ENCODE results near the gene TNFSF9.
"Not testable (repeated sequence)": the region's sequence is repeated elsewhere in the genome, so short reads cannot be mapped to it uniquely, and the experiment has no call there.

TNFSF9 gene

DNA sequence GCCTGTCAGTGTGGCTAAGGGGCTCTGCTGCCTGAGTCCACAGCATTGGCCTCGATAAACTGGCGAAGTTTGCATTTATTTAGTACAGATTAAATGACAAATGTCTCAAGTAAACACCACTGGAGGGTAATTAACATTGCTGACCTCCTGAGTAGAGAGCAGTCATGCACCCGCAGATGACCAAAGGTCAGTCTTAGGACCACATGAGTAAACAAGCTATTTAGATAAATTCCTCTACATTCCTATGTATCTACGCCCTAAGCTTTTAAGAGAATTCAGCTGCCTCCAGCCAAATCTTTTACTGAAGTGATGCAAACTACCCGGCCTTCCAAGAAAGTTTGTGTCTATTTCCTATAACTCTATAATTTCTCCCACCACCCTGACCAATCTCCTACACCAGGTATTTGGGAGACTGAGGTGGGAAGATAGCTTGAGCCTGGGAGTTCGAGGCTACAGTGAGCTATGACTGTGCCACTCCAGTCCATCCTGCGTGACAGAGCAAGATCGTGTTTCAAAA lies 37.2 kb downstream of the TNFSF9 start:
- FAIRE-seq (no peak), DNase-seq (ENCODE audit: insufficient read length, low spot score) (no peak)

- FAIRE-seq (no peak), DNase-seq (ENCODE audit: insufficient read length, low spot score) (no peak)
These were observed 38.0 kb downstream of the TNFSF9 start for GRCh38 chr19:6568816-6569215.

- FAIRE-seq (no peak), DNase-seq (ENCODE audit: insufficient read length, low spot score) (no peak)
These were observed 39.9 kb downstream of the TNFSF9 start for GRCh38 chr19:6570764-6571163.

DNA sequence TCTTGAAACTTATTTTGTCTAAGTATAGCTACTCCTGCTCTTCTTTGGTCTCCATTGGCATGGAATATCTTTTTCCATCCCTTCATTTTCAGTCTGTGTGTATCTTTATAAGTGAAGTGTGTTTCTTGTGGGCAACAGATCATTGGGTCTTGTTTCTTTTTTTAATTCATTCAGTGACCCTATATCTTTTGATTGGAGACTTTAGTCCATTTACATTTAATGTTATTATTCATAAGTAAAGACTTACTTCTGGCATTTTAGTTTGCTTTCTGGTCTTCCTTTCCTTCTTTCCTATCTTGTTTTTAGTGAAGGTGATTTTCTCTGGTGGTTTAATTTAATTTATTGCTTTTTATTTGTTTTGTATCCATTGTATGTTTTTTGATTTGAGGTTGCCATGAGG lies 40.3 kb downstream of the TNFSF9 start:
- no peak for DNase-seq (ENCODE audit: insufficient read length, low spot score)
- FAIRE-seq = no peak

- DNase-seq (ENCODE audit: insufficient read length, low spot score) (no peak), FAIRE-seq (no peak)
These were observed 41.4 kb downstream of the TNFSF9 start for GRCh38 chr19:6572217-6572616.

DNA sequence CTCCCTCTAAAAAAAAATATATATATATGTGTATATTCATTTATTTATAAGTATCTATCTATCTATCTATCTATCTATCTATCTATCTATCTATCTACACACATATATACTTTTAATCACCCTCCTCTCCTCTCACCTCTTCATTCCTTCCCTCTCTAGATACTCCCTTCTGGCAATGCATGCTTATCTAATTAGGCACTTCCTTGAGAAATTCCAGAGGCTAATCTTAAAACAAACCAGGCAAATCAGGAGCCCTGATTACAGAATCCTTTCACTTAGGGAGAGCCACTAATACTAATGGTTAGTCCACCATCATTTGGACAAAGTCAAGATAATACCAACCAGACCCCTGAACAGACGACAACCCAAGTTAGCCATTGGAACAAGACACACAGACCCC lies 42.5 kb downstream of the TNFSF9 start:
- DNase-seq (ENCODE audit: insufficient read length, low spot score) = no peak
- no peak for FAIRE-seq

DNA sequence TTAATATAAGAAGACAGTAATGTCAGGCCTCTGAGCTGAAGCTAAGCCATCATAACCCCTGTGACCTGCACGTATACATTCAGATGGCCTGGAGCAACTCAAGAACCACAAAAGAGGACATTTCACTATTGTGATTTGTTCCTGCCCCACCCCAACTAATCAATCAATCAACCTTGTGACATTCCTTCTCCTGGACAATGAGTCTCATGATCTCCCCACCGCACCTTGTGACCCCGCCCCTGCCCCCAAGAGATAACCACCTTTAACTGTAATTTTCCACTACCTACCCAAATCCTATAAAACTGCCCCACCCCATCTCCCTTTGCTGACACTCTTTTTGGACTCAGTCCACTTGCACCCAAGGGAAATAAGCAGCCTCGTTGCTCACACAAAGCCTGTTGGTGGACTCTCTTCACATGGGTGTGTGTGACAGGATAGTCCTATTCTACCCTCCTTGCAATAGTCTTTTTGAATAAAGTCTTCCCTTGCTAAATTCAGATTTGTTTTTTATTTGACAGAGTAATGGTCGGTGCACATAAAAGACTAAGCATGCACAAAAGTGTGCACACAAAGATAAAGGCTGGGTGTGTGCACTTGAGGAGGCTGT lies 46.1 kb downstream of the TNFSF9 start:
- DNase-seq (ENCODE audit: insufficient read length, low spot score) (no peak), FAIRE-seq (no peak)

DNA sequence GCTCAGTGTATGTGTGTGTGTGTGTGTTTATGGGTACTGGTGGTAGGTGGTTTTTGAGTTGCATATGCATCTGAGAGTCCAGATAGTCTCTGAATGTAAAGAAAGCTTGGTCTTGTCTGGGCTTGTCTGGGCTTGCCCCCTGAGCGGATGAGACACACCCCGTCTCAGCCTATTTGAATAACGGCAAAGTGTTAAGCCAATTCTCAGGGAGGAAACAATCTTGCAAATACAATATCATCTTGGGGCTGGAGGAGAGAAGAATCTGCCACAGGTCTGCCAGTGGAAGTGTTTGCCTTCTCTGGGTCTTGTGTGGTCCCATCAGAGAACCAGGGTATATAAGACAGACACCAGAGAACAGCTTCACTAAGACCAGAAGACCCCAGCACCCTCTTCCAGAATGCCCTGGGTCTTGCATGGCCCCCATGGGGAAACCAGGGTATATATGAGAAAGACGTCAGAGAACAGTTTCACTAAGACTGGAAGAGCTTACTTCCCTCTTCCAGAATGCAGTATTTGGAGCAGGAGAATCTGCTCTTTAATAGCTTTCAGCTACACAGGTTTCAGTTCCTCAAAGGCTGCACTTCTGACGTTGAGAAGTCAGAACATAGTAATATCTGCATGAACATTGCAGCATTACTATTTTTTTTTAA lies 46.8 kb downstream of the TNFSF9 start:
- FAIRE-seq = peak; percentile 96
- DNase-seq (ENCODE audit: insufficient read length, low spot score) = peak; percentile 52

DNA sequence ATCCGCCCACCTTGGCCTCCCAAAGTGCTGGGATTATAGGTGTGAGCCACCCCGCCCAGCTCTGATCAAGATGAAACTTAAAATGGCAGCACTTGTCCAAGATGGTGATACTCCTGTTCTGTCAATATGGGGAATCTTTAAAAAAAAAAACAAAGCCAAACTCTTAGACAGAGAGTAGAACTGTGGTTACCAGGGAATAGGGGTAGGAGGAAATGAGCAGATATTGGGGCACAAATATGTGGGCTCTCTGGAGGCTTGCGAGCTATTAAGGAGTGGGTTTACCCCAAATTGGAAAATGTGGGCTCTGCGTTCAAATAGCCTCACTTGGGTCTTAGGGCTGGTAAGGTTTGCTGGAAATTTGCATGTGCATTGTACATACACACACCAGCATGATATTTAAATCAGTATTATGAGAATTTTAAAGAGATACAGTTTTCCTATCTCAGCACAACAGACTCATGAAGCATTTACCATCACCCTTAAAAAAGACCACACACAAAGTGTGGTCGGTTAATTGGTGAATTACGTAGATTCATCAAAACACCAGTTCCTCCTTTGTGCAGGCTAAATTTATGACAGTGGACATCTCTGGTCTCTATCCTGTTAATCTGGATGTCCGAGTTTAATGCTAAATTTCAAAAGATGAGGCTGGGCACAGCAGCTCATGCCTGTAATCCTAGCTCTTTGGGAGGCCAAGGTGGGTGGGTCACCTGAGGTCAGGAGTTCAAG lies 48.8 kb downstream of the TNFSF9 start:
- FAIRE-seq (no peak), DNase-seq (ENCODE audit: insufficient read length, low spot score) (no peak)

DNA sequence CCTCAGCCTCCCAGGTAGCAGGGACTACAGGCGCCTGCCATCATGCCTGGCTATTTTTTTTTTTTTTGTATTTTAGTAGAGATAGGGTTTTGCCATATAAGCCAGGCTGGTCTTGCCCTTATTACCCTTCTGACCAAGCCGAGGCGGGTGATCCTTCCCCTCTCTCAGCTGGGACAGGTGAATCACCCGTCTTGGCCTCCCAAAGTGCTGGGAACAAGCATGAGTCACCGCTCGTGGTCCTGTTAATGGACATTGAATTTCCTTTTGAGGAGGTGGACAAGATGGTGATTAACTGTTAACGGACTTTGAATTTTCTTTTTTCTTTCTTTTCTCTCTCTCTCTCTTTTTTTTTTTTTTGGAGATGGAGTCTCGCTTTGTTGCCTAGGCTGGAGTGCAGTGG lies 49.5 kb downstream of the TNFSF9 start:
- DNase-seq (ENCODE audit: insufficient read length, low spot score) = no peak
- FAIRE-seq = no peak

- not testable (repeated sequence) for DNase-seq (ENCODE audit: insufficient read length, low spot score); FAIRE-seq
These were observed 52.0 kb downstream of the TNFSF9 start for GRCh38 chr19:6582515-6583484.

All from GM19239 (cell line).